Caco-2 (cell line): Measurements from ENCODE around the gene PCDH1. TPM values are rescaled to one million over a fixed set of nuclear protein-coding genes. Genes with fewer than 3 reads are reported as not detected.

Experiments
- BruUV-seq: library from RNA; stranded (reverse); fragments of 400-500 nt; replicated peaks from 2 replicates; lab custom pipeline; 2021; lab: Mats Ljungman, UMichigan
- CTCF ChIA-PET: fragments of 300-600 bp; sonication (Branson Sonifier 250); formaldehyde crosslinking; loops from one replicate; lab custom pipeline; 2022; ENCODE audit warnings: antibody characterized with exemption; lab: Charles Lee
- POLR2A ChIA-PET: fragments of 300-600 bp; sonication (Branson Sonifier 250); formaldehyde crosslinking; loops from one replicate; lab custom pipeline; 2022; ENCODE audit warnings: antibody characterized with exemption; lab: Charles Lee
- DNase-seq, 2 experiments: peaks; one replicate each; pipeline versions ENCODE4 v3.0.0 to v3.0.0-alpha.2; 2020 to 2022
- H3K27me3 ChIP-seq: replicated peaks from 2 replicates; pipeline ENCODE4 v1.6.0; 2011; ENCODE audit warnings: low read length; ENCODE audit not compliant: control insufficient read depth, insufficient read depth
- H3K36me3 ChIP-seq: 2 replicates; pipeline ENCODE4 v1.5.1; 2011; ENCODE audit warnings: low read length; ENCODE audit not compliant: control insufficient read depth, insufficient read depth
- H3K4me1 ChIP-seq: fragments of 250-450 bp; sonication (Bioruptor Pico); 2 replicates; pipeline ENCODE4 v1.5.1; 2020; ENCODE audit warnings: mild to moderate bottlenecking
- H3K4me3 ChIP-seq: 2 replicates; pipeline ENCODE4 v1.5.1; 2011; ENCODE audit warnings: low read depth, mild to moderate bottlenecking, control low read depth, low read length
- H3K9me3 ChIP-seq: fragments of 250-450 bp; sonication (Bioruptor Pico); 2 replicates; pipeline ENCODE4 v1.5.1; 2020; ENCODE audit warnings: mild to moderate bottlenecking, moderate library complexity
- H3K27ac Mint-ChIP-seq: one replicate; pipeline ENCODE4 v1.8.0; 2022; ENCODE audit warnings: mixed read lengths; ENCODE audit not compliant: unreplicated experiment
- H3K27me3 Mint-ChIP-seq: one replicate; pipeline ENCODE4 v1.8.0; 2022; ENCODE audit warnings: mixed read lengths; ENCODE audit not compliant: insufficient read depth, unreplicated experiment
- H3K36me3 Mint-ChIP-seq: one replicate; pipeline ENCODE4 v1.8.0; 2022; ENCODE audit warnings: mild to moderate bottlenecking, mixed read lengths; ENCODE audit not compliant: insufficient read depth, unreplicated experiment
- H3K4me1 Mint-ChIP-seq: one replicate; pipeline ENCODE4 v1.8.0; 2022; ENCODE audit warnings: low read depth, mixed read lengths; ENCODE audit not compliant: unreplicated experiment
- H3K4me3 Mint-ChIP-seq: one replicate; pipeline ENCODE4 v1.8.0; 2022; ENCODE audit warnings: mild to moderate bottlenecking, moderate library complexity, mixed read lengths; ENCODE audit not compliant: unreplicated experiment
- H3K9me3 Mint-ChIP-seq: one replicate; pipeline ENCODE4 v1.8.0; 2022; ENCODE audit warnings: mixed read lengths; ENCODE audit not compliant: unreplicated experiment
- CTCF ChIP-seq, 2 experiments: fragments of 200-600 bp in 1 of 2; IDR thresholded peaks; 1 replicate in 1 of 2; 2 replicates in 1 of 2; pipeline versions ENCODE4 v1.5.1 to v1.8.0; 2011 to 2022; ENCODE audit warnings: antibody characterized with exemption in 1 of 2, control low read depth in 1 of 2, inconsistent platforms in 1 of 2, low read depth in 1 of 2, low read length in 1 of 2, mild to moderate bottlenecking in 1 of 2, moderate library complexity in 1 of 2; ENCODE audit not compliant: insufficient read depth in 1 of 2, severe bottlenecking in 1 of 2, unreplicated experiment in 1 of 2
- intact Hi-C: fragments of 100-400 bp; cut with micrococcal nuclease; formaldehyde crosslinking; loops from one replicate; pipeline ENCODE4 v1.10.0; 2022; ENCODE audit not compliant: unreplicated experiment
- total RNA-seq: library from RNA; stranded (reverse); gene quantifications from 2 replicates; pipeline ENCODE4 v1.2.3, GENCODE V29; 2022

The PCDH1 gene
- total RNA-seq, 1 experiment from 2014 or later = 1.5 TPM

GRCh38 chr5:141824717-141825116 is 53.5 kb downstream of the PCDH1 start:
- no peak overlapping the region for H3K4me3 Mint-ChIP-seq
- Histone ChIP-seq H3K36me3 (no peaks in the 10 kb centered on the region), H3K4me1 (no peaks in the 10 kb centered on the region), H3K27me3 (no peaks in the 10 kb centered on the region), H3K9me3 (no peaks in the 10 kb centered on the region), H3K4me3 (no peak overlapping the region)
- BruUV-seq = no TSS peak
- no peak for TF ChIP-seq CTCF (IDR thresholded peaks at IDR 0.05; ENCODE audit: insufficient read depth in 1 of 2, low read depth in 1 of 2, low read length in 1 of 2, severe bottlenecking in 1 of 2, unreplicated experiment in 1 of 2)
- H3K27ac Mint-ChIP-seq = no peak overlapping the region
- H3K9me3 Mint-ChIP-seq = no peaks in the 10 kb centered on the region
- H3K36me3 Mint-ChIP-seq = no peaks in the 10 kb centered on the region
- H3K4me1 Mint-ChIP-seq = no peaks in the 10 kb centered on the region
- POLR2A ChIA-PET = no interaction called here
- intact Hi-C loops = no loop called here
- CTCF ChIA-PET = interaction anchor here (1.4 kb wide), 1 partner anchor 53 kb away, joined by 4 read pairs; the partner anchor contains the start of gene PCDH1
- H3K27me3 Mint-ChIP-seq = peaks cover 7% of the 10 kb centered on the region
- no peak for DNase-seq

- POLR2A ChIA-PET = no interaction called here
- Mint-ChIP-seq H3K27ac (no peak overlapping the region), H3K36me3 (no peaks in the 10 kb centered on the region), H3K4me1 (no peaks in the 10 kb centered on the region), H3K4me3 (no peak overlapping the region), H3K9me3 (no peaks in the 10 kb centered on the region), H3K27me3 (peaks cover 5% of the 10 kb centered on the region)
- Histone ChIP-seq H3K27me3 (no peaks in the 10 kb centered on the region), H3K4me1 (no peaks in the 10 kb centered on the region), H3K9me3 (no peaks in the 10 kb centered on the region), H3K4me3 (no peak overlapping the region), H3K36me3 (no peaks in the 10 kb centered on the region)
- CTCF ChIA-PET = interaction anchor here (1.0 to 1.9 kb wide), 2 partner anchors 55 to 131 kb away, joined by 3 to 7 read pairs; partner anchors contain the start of gene PCDH1
- TF ChIP-seq CTCF (IDR thresholded peaks at IDR 0.05; ENCODE audit: insufficient read depth in 1 of 2, low read depth in 1 of 2, low read length in 1 of 2, severe bottlenecking in 1 of 2, unreplicated experiment in 1 of 2) = no peak
- intact Hi-C loops = no loop called here
- BruUV-seq = no TSS peak
- DNase-seq = no peak
Observed at GRCh38 chr5:141823056-141823455, 55.2 kb downstream of the PCDH1 start.

- Histone ChIP-seq H3K4me1 (no peaks in the 10 kb centered on the region), H3K36me3 (no peaks in the 10 kb centered on the region), H3K27me3 (no peaks in the 10 kb centered on the region), H3K9me3 (no peaks in the 10 kb centered on the region), H3K4me3 (no peak overlapping the region)
- TF ChIP-seq CTCF (IDR thresholded peaks at IDR 0.05; ENCODE audit: insufficient read depth in 1 of 2, low read depth in 1 of 2, low read length in 1 of 2, severe bottlenecking in 1 of 2, unreplicated experiment in 1 of 2) = no peak
- Mint-ChIP-seq H3K27ac (no peak overlapping the region), H3K27me3 (peaks cover 5% of the 10 kb centered on the region), H3K9me3 (no peaks in the 10 kb centered on the region), H3K36me3 (no peaks in the 10 kb centered on the region), H3K4me3 (no peak overlapping the region), H3K4me1 (no peaks in the 10 kb centered on the region)
- no TSS peak for BruUV-seq
- ChIA-PET POLR2A (no interaction called here), CTCF (interaction anchor here (0.7 to 1.9 kb wide), 4 partner anchors 19 to 153 kb away, joined by 3 to 7 read pairs (median 3); partner anchors contain the start of gene PCDH1)
- no peak for DNase-seq
- intact Hi-C loops = no loop called here
Observed at GRCh38 chr5:141822144-141822543, 56.1 kb downstream of the PCDH1 start.
